ENCODE data around the gene CD247. TPM values are rescaled to one million over a fixed set of nuclear protein-coding genes. Genes with fewer than 3 reads are reported as not detected.

The CD247 gene
- total RNA-seq, 3 donors from 2014 or later = 4.6 to 6.1 (median 4.6) TPM

DNA sequence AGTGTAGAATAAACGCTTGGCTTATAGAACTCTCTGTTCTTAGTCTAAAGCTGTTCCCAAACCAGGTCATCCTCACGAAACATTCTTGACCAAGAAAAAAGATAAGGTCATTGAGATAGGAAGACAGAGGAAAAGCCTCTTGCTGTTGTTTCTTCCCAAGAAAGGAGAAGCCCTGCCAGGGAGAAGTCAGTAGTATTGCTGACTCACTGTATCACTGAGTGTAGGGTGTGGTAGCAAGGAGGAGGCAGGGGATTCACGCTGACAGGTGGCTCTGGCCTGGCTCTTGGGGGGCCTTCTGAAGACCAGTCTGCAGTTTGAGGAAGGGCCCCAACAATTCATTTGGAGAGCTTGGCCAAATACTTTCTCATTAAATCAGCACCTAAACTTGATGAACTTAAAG, 97.8 kb downstream of the CD247 start:
- TF ChIP-seq, protein P1, sequence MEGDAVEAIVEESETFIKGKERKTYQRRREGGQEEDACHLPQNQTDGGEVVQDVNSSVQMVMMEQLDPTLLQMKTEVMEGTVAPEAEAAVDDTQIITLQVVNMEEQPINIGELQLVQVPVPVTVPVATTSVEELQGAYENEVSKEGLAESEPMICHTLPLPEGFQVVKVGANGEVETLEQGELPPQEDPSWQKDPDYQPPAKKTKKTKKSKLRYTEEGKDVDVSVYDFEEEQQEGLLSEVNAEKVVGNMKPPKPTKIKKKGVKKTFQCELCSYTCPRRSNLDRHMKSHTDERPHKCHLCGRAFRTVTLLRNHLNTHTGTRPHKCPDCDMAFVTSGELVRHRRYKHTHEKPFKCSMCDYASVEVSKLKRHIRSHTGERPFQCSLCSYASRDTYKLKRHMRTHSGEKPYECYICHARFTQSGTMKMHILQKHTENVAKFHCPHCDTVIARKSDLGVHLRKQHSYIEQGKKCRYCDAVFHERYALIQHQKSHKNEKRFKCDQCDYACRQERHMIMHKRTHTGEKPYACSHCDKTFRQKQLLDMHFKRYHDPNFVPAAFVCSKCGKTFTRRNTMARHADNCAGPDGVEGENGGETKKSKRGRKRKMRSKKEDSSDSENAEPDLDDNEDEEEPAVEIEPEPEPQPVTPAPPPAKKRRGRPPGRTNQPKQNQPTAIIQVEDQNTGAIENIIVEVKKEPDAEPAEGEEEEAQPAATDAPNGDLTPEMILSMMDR (IDR thresholded peaks at IDR 0.05) = no peak
- DNase-seq = no peak
- no peak for ATAC-seq
- Histone ChIP-seq H3K9me3 (no peaks in the 10 kb centered on the region), H3K4me3 (no peak overlapping the region), H3K36me3 (ENCODE audit: low read depth) (no peaks in the 10 kb centered on the region), H3K4me1 (ENCODE audit: low read depth) (no peaks in the 10 kb centered on the region)
- intact Hi-C loops (cut with DNase I, micrococcal nuclease) = no loop called here

DNA sequence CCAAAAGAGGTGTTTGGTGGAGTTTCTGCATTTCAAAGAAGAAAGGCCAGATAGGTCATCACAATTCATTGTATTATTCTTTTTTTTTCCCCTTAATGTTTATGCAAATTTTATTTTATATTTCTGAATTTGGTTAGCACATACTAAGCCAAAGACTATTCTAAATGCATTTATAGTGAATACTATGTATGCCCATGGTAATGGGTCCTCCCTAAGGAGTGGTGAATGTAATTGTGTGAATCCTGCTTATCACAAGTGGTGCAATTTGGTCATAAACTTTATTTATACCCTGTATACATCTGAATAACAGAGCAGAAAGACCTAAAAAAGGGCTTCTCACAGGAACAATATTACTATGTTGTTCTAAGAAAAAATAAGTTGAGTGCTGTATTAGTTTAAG, 99.1 kb downstream of the CD247 start:
- Histone ChIP-seq H3K9me3 (no peaks in the 10 kb centered on the region), H3K4me1 (ENCODE audit: low read depth) (no peaks in the 10 kb centered on the region), H3K4me3 (no peak overlapping the region), H3K36me3 (ENCODE audit: low read depth) (no peaks in the 10 kb centered on the region)
- intact Hi-C loops (cut with DNase I, micrococcal nuclease) = no loop called here
- no peak for ATAC-seq
- no peak for DNase-seq
- TF ChIP-seq, protein P1 (IDR thresholded peaks at IDR 0.05) = no peak

DNA sequence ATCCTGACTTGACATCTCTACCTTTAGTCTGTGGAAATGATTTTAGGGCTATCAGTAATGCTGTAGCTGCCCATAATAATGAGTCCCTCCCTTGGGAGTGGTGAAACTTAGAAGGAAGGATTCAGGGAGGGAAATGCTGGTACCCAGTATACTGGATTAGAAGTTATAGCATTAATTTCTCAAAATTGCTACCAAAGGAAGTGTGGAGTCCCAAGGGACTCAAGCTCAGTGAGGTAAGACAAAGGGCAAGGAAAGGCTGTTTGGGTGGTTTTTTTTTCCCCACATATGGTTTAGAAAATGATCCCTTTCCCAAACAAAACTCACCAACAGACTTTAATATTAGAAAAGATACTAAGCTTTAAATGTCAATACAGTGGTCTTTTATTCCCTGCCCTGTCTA, 99.9 kb downstream of the CD247 start:
- Histone ChIP-seq H3K4me3 (no peak overlapping the region), H3K4me1 (ENCODE audit: low read depth) (no peaks in the 10 kb centered on the region), H3K9me3 (no peaks in the 10 kb centered on the region), H3K36me3 (ENCODE audit: low read depth) (no peaks in the 10 kb centered on the region)
- intact Hi-C loops (cut with DNase I, micrococcal nuclease) = no loop called here
- ATAC-seq = no peak
- TF ChIP-seq, protein P1 (IDR thresholded peaks at IDR 0.05) = no peak
- DNase-seq = no peak

DNA sequence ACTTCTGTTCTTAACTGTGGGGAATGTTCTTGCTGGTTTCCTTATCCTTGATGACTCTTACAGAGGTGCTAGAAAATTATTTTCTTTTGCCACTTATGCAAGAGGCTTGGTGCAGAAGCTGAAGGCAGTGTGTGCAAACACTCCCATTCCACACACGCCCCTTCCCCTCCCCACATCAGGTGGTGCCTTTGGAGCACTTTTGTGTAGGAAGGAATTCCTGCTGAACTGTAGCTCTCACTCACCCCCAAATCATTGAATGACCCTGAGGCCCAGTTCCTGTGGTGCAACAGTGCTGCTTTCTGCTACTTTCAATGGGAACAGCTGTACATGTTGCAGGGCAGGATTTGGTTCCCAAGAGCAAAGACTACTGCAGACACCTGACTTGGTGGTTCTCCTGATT, 101.8 kb downstream of the CD247 start:
- ATAC-seq = no peak
- no peaks in the 10 kb centered on the region for H3K36me3 ChIP-seq (ENCODE audit: low read depth)
- DNase-seq = no peak
- H3K4me1 ChIP-seq (ENCODE audit: low read depth) = no peaks in the 10 kb centered on the region
- TF ChIP-seq, protein P1 (IDR thresholded peaks at IDR 0.05) = no peak
- intact Hi-C loops (cut with DNase I, micrococcal nuclease) = no loop called here
- no peak overlapping the region for H3K4me3 ChIP-seq
- no peaks in the 10 kb centered on the region for H3K9me3 ChIP-seq

DNA sequence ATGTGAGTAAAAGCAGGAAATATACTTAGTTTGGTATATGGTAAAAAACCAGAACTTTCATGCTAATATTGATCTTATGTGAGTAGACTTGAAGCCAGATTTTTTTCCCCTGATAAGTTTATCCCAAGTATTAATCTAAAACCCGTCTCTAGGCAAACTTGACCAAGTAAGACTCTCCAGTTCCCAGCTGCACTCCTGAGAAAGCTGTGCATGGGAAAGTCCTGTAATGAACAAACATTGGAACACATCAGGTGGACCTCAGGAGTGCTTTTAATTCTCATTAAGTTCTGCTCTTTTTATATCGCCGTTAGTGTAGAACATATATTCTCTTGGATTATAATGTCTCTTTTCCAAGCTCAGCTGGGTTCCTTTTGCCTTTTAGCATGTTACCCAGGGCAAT, 105.0 kb downstream of the CD247 start:
- DNase-seq (no peak), ATAC-seq (no peak)
- Histone ChIP-seq H3K36me3 (ENCODE audit: low read depth) (no peaks in the 10 kb centered on the region), H3K9me3 (no peaks in the 10 kb centered on the region), H3K4me3 (no peak overlapping the region), H3K4me1 (ENCODE audit: low read depth) (no peaks in the 10 kb centered on the region)
- intact Hi-C loops (cut with DNase I, micrococcal nuclease) = no loop called here
- TF ChIP-seq, protein P1 (IDR thresholded peaks at IDR 0.05) = no peak

DNA sequence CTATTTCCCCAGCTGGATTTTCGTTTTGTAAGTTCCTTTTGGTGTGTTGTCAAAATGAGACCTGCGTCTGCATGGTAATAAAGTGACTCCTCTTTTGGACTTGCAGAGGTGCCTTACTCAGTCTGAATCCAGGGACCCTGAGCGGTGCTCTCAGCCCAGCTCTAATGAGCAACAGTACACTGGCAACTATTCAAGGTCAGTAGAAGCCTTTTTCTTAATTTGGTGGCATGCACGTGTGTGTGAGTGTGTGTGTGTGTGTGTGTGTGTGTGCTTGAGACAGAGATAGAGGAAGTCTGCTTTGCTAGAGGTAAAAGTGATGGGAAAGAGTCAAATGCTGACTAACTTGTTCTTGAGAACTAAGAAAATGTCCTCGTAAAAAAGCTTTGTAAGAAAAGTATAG, 105.4 kb downstream of the CD247 start:
- TF ChIP-seq, protein P1 (IDR thresholded peaks at IDR 0.05) = no peak
- no peak for DNase-seq
- intact Hi-C loops (cut with DNase I, micrococcal nuclease) = no loop called here
- H3K4me3 ChIP-seq = no peak overlapping the region
- H3K4me1 ChIP-seq (ENCODE audit: low read depth) = no peaks in the 10 kb centered on the region
- no peaks in the 10 kb centered on the region for H3K36me3 ChIP-seq (ENCODE audit: low read depth)
- ATAC-seq = no peak
- no peaks in the 10 kb centered on the region for H3K9me3 ChIP-seq
